ENCODE results near the gene WWC1.
"Not testable (repeated sequence)": the region's sequence is repeated elsewhere in the genome, so short reads cannot be mapped to it uniquely, and the experiment has no call there.

WWC1 gene

DNA sequence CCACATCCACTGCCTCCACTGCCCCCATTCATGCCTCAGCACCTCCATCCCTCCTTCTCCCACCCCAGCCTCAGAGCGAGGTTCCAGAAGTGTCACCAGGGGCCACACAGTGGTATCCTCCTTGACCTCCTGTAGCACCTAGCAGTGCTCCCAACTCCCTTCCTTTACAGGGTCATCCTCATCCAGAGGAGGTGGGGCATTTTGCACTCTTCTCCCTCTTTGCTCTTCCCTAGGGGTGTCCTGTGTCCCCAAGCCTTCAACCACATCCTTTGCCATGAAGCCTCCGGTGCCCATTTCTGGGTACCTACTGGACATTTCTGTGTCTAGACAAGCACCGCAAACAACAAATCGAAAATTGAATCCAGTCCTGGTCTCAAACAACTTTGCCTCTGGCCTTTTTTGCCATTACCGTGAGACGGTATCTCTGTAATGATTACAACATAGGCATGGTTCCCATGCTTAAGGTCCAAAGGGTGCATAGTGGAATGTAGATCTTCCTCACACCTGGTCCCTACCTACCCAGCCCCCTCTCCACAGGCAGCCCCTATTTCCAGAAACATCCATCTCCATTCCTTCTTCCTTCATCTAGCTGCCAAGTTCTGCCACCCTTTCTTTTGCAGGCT, 17.6 kb downstream of the WWC1 start:
- peaks cover 18% of the 10 kb centered on the region for H3K27me3 Mint-ChIP-seq
- no peak overlapping the region for H3K27ac Mint-ChIP-seq
- H3K4me3 Mint-ChIP-seq: no peak overlapping the region
- no peak for DNase-seq
- H3K4me1 Mint-ChIP-seq: no peaks in the 10 kb centered on the region
- CTCF ChIA-PET: no interaction called here
- no peaks in the 10 kb centered on the region for H3K36me3 Mint-ChIP-seq
- H3K9me3 Mint-ChIP-seq: no peaks in the 10 kb centered on the region

DNA sequence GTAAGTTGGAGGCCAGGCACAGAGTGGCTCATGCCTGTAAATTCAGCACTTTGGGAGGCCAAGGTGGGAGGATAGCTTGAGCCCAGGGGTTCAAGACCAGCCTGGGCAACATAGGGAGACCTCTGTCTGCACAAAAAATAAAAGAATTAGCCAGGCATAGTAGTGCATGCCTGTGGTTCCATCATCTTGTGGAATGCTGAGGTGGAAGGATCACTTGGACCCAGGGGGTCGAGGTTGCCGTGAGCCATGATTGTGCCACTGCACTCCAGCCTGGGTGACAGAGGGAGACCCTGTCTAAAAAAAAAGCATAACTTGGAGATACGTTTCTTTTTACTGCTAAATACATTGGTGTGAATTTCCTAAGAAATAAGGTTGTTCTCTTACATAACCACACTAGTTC, 19.1 kb downstream of the WWC1 start:
- H3K9me3 Mint-ChIP-seq, CTCF ChIA-PET, H3K27ac Mint-ChIP-seq, H3K4me1 Mint-ChIP-seq, DNase-seq, H3K36me3 Mint-ChIP-seq, H3K4me3 Mint-ChIP-seq: not testable (repeated sequence)
- peaks cover 14% of the 10 kb centered on the region for H3K27me3 Mint-ChIP-seq

DNA sequence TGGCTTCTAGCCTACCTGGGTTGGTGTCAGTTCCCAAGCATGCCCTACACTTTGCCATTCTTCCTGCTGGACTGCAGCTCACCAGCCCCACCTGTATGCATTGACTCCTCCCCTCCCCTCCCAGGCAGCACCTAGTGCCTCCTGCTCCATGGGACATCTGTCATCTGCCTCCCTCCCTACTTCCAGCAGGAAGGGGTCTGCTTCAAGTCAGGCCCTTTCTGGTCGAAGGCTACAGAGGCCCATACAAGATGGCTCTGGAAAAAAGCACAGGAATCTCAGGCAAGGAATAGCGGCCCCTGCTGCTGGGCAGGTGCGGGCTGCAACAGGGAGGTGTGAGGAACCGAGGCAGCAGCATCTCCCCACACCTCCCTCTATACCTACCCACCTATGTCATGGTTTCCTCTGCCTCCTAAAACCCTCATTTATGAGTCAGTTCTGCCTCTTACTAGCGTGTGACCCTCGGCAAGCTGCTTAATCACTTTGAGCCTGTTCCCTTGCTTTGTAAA, 19.7 kb downstream of the WWC1 start:
- no peak overlapping the region for H3K27ac Mint-ChIP-seq
- H3K27me3 Mint-ChIP-seq: peaks cover 14% of the 10 kb centered on the region
- CTCF ChIA-PET: no interaction called here
- H3K4me3 Mint-ChIP-seq: no peak overlapping the region
- DNase-seq: no peak
- H3K36me3 Mint-ChIP-seq: no peaks in the 10 kb centered on the region
- no peaks in the 10 kb centered on the region for H3K4me1 Mint-ChIP-seq
- no peaks in the 10 kb centered on the region for H3K9me3 Mint-ChIP-seq

DNA sequence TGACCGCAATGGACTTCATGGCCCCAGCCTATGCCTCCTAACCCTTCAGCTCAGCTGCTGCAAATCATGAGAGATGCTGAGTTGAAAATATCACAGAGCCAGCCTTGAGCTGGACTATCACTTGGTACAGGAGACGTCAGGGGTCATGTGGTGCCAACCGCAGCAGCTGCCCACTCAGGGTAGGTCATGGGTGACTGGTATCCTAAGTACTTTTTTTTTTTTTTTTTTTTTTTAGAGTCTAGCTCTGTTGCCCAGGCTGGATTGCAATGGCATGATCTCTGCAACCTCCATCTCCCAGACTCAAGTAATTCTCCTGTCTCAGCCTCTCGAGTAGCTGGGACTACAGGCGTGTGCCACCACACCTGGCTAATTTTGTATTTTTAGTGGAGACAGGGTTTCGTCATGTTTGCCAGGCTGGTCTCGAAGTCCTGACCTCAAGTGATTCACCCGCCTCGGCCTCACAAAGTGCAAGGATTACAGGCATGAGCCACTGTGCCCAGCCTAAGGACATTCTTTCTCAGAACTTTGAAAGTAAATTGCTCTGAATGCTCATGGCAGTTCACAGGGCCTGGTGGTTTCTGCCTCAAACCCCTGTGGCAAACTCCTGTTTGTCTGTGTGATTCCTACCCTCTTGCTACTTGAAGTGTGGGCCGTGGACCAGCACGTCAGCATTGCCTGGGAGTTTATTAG, 21.3 kb downstream of the WWC1 start:
- no peak overlapping the region for H3K27ac Mint-ChIP-seq
- no peaks in the 10 kb centered on the region for H3K36me3 Mint-ChIP-seq
- DNase-seq: no peak
- H3K9me3 Mint-ChIP-seq: no peaks in the 10 kb centered on the region
- CTCF ChIA-PET: interaction anchor here (0.6 to 0.7 kb wide), 2 partner anchors 39 to 309 kb away, joined by 3 read pairs; no protein-coding TSS in a partner anchor
- H3K27me3 Mint-ChIP-seq: peaks cover 10% of the 10 kb centered on the region
- no peak overlapping the region for H3K4me3 Mint-ChIP-seq
- no peaks in the 10 kb centered on the region for H3K4me1 Mint-ChIP-seq

DNA sequence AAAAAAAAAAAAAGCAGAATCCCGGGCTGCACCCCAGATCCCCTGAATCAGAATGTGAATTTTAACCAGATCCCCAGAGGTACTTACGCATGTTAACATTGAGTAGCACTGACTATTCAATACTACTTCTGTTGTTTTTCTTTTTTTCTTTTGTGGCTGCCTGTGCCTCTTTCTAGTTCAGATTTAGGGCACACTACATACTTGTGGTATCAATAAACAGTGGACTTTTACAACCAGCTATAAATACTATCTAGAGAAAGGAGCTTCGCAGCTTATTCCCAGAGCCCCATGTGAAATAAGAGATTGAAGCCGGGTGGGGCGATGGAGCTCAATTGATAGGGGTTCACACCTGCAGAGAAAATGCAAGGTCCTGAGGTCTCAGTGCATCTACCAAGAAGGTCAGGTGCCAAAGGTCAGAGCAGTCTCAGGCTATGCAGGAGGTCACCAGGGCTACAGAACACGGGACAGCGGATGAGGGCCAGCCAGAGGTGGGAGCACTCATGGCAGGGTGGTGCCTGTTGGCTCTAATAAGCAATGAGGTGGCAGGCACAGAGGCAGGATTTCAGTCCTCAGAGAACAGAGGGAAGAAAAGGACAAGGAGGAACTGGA, 22.3 kb downstream of the WWC1 start:
- Mint-ChIP-seq H3K27me3 (peaks cover 6% of the 10 kb centered on the region), H3K4me1 (no peaks in the 10 kb centered on the region), H3K9me3 (no peaks in the 10 kb centered on the region), H3K36me3 (no peaks in the 10 kb centered on the region), H3K4me3 (no peak overlapping the region), H3K27ac (no peak overlapping the region)
- CTCF ChIA-PET: interaction anchor here (0.6 kb wide), 1 partner anchor 45 kb away, joined by 3 read pairs; no protein-coding TSS in a partner anchor
- DNase-seq: no peak

DNA sequence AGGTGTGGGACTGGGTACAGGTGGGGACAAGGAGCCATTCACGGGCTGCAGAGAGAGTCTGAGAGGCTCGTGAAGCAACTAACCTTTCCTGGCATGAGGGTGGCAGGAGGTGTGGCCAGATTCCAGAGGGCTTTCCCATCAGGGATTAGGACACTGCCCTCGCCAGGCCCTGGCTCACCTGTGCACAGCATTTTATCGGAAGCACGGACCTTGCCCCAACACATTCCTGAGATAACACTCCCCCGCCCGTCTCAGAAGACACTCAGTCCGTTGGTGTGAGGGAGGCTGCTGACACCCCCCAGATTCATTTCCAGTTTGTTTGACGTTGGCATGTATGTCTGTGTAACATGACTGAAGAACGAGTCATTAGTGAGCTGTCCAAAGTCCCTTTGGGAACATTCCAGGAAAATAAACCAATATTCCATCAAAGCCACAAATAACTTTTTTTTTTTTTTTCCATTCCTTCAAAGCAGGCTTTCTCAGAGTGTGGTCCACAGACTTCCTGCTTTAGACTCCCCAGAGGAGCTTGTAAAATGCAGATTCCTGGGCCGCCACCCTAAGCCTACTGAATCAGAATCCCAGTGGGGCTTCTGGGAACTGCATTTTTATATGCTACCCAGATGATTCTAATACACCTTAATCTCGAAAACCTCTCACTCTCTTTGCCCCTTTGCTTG, 23.4 kb downstream of the WWC1 start:
- DNase-seq: no peak
- Mint-ChIP-seq H3K4me1 (no peaks in the 10 kb centered on the region), H3K9me3 (no peaks in the 10 kb centered on the region), H3K36me3 (no peaks in the 10 kb centered on the region), H3K27me3 (no peaks in the 10 kb centered on the region), H3K27ac (no peak overlapping the region), H3K4me3 (no peak overlapping the region)
- CTCF ChIA-PET: no interaction called here

DNA sequence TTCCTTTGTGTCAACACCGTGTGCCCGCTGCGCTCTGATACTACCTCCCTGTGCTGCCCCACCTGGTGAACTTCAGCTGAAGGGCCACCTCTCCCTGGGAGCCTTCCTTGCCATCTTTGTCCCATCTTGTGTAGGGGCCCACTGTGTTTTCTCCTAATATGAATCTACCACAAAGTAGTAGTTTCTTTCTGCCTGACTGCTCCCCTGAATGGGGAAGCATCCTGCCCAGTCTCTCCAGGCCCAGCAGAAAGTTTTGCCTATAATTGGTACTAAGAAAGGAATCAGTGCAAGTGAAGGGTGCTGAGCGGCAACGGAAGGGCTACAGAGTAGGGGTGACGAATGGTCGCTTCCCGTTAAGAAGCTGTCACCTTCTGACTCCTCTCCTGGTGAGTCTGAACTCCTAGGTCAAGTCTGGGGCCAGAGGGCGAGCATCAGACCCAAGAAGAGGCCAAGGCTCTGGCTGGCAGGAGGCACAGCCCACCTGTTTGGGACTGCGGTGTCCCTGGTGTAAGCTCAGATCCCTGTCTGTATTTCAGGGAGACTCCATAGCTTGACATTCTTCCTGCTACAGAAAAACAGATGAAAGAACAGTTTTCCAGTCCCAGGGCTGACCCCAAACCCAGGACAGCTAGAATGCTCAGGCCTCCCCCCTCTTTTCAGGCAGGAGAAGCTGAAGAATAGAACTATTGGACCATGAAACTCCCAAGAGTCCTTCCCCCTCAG, 24.1 kb downstream of the WWC1 start:
- Mint-ChIP-seq H3K9me3 (no peaks in the 10 kb centered on the region), H3K4me3 (no peak overlapping the region), H3K36me3 (no peaks in the 10 kb centered on the region), H3K27ac (no peak overlapping the region), H3K27me3 (no peaks in the 10 kb centered on the region), H3K4me1 (no peaks in the 10 kb centered on the region)
- no peak for DNase-seq
- CTCF ChIA-PET: no interaction called here

DNA sequence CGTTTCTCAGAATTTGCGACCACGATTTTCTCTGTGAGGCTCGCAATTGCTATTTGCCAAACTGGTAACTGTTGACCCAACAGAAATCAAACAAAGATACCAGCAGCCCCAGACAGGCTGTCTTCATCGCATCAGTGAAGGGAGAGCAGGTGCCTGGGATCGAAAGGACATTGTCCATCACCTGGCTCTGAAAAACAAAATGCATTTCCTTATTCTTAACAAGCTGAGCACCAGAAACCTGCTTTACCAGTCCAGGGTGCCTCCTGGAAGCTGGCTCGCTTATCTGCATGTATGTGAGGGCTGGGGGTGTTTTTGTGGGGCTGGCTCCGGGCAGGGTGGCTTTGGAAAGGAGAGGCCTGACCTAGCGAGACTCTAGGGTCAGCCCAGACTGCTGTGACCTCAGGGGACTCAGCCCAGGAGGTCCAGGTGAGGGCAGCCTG, 24.7 kb downstream of the WWC1 start:
- Mint-ChIP-seq H3K27me3 (no peaks in the 10 kb centered on the region), H3K27ac (no peak overlapping the region), H3K36me3 (no peaks in the 10 kb centered on the region), H3K4me1 (no peaks in the 10 kb centered on the region), H3K9me3 (no peaks in the 10 kb centered on the region), H3K4me3 (no peak overlapping the region)
- no peak for DNase-seq
- CTCF ChIA-PET: no interaction called here

DNA sequence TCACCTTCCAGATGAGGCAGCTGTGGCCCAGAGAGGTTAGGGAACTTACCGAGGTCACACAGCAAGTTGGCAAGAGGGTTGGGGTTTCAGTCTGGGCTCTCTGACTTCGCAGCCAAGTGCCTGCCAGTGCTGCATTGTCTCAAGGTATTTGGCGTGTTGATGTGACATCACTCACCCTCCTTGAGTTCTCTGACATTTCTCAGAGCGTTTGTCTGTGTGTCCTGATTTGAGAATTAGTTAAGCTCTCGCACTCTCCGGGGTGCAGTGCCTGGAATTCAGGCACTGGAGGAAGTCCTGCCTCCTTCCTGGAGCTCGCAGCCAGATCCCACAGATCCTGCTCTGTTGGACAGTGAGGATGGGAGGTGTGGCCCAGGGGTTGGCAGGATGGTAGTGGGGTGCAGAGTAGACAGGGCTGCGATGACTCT, 25.7 kb downstream of the WWC1 start:
- no peaks in the 10 kb centered on the region for H3K9me3 Mint-ChIP-seq
- no peak for DNase-seq
- CTCF ChIA-PET: no interaction called here
- H3K4me1 Mint-ChIP-seq: no peaks in the 10 kb centered on the region
- H3K27me3 Mint-ChIP-seq: no peaks in the 10 kb centered on the region
- H3K4me3 Mint-ChIP-seq: no peak overlapping the region
- H3K27ac Mint-ChIP-seq: no peak overlapping the region
- H3K36me3 Mint-ChIP-seq: no peaks in the 10 kb centered on the region

DNA sequence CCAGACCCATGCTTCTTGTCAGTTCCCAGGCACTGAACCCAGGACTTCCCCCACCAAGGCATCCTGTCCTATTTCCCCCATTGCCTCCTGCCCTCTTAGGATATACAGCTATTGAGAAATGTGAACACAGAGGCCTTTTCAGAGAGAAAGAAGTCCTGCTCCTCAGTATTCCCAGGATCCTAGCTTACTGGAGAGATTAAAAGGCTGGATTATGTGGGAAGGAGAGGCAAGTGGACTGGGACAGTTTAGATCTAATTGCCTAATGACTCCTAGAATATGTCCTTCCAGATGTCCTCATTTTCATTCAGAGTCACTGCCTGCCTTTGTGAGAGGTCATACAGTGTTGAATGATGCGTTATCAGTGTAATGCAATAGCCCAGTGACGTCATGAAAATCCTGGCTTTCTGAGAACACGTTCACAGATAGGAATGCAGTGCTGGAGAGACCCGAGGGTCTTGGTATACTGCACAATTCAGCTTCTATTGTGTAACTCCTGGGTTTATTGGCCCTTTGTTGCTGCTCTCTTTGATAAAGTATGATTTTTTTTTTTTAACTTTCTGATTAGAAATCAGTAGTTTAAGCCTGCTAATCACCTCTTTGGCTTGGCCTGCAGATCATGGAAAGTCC, 26.2 kb downstream of the WWC1 start:
- no peaks in the 10 kb centered on the region for H3K9me3 Mint-ChIP-seq

DNA sequence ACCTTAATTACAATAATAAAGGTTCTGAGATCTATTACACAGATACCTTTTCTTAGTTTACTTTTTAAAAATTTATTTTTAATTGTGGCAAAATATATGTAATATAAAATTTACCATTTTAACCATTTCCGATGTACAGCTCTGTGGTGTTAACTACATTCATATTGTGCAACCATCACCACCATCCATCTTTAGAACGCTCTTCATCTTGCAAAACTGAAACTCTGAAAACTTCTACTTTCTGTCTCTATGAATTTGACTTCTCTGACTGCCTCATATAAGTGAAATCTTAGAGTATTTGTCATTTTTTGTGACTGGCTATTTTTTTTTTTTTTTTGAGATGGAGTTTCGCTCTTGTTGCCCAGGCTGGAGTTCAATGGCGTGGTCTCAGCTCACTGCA, 26.8 kb downstream of the WWC1 start:
- Mint-ChIP-seq H3K4me3 (no peak overlapping the region), H3K27me3 (no peaks in the 10 kb centered on the region), H3K27ac (no peak overlapping the region), H3K4me1 (no peaks in the 10 kb centered on the region), H3K36me3 (no peaks in the 10 kb centered on the region), H3K9me3 (no peaks in the 10 kb centered on the region)
- no peak for DNase-seq
- CTCF ChIA-PET: interaction anchor here (1.0 kb wide), 1 partner anchor 17 kb away, joined by 3 read pairs; no protein-coding TSS in a partner anchor

More for the DNA sequence above, 26.2 kb downstream of the WWC1 start:
- H3K27me3 Mint-ChIP-seq: no peaks in the 10 kb centered on the region
- H3K27ac Mint-ChIP-seq: no peak overlapping the region
- H3K4me3 Mint-ChIP-seq: no peak overlapping the region
- H3K4me1 Mint-ChIP-seq: no peaks in the 10 kb centered on the region
- CTCF ChIA-PET: interaction anchor here (1.0 kb wide), 1 partner anchor 16 kb away, joined by 3 read pairs; no protein-coding TSS in a partner anchor
- DNase-seq: no peak
- no peaks in the 10 kb centered on the region for H3K36me3 Mint-ChIP-seq

DNA sequence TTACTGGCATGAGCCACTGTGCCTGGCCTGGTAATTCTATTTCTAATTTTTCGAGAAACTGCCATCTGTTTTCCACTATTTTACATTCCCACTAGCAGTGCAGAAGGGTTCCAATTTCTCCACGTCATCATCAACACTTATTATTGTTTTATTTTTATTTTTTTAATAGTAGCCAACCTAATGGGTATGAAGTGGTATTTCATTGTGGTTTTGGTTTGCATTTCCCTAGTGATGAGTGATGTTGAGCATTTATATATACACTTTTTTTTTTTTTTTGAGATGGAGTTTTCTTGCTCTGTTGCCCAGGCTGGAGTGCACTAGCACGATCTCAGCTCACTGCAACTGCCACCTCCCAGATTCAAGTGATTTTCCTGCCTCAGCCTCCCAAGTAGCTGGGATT, 28.3 kb downstream of the WWC1 start:
- DNase-seq: no peak
- Mint-ChIP-seq H3K4me3 (no peak overlapping the region), H3K36me3 (no peaks in the 10 kb centered on the region), H3K27me3 (no peaks in the 10 kb centered on the region), H3K9me3 (no peaks in the 10 kb centered on the region), H3K4me1 (no peaks in the 10 kb centered on the region), H3K27ac (no peak overlapping the region)
- CTCF ChIA-PET: interaction anchor here (0.6 kb wide), 1 partner anchor 667 kb away, joined by 3 read pairs; no protein-coding TSS in a partner anchor

DNA sequence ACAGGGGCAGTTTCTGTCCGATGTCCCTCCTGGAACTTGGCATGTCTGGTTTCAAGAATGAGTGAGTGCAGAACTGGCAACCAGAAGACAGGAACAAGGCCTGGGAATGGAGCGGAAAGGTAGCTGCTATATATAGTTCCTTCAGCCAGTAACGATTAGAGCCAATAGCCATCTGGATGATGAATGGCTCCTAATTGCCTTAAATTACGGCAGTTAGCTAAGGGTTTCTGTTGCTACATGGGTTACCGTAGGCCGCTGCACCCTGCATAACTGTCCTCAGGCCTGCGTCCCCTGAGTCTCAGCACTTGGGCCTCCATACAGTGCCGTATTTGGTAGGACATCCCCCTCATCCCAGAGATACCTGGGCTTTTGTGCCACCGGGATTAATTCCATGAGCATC, 29.4 kb downstream of the WWC1 start:
- H3K4me3 Mint-ChIP-seq: no peak overlapping the region
- no peaks in the 10 kb centered on the region for H3K4me1 Mint-ChIP-seq

More for the DNA sequence above, 29.4 kb downstream of the WWC1 start:
- Mint-ChIP-seq H3K27me3 (no peaks in the 10 kb centered on the region), H3K27ac (no peak overlapping the region), H3K36me3 (no peaks in the 10 kb centered on the region), H3K9me3 (no peaks in the 10 kb centered on the region)
- DNase-seq: no peak
- CTCF ChIA-PET: no interaction called here
